ENCODE measurements around the gene PLEKHJ1.

DNA sequence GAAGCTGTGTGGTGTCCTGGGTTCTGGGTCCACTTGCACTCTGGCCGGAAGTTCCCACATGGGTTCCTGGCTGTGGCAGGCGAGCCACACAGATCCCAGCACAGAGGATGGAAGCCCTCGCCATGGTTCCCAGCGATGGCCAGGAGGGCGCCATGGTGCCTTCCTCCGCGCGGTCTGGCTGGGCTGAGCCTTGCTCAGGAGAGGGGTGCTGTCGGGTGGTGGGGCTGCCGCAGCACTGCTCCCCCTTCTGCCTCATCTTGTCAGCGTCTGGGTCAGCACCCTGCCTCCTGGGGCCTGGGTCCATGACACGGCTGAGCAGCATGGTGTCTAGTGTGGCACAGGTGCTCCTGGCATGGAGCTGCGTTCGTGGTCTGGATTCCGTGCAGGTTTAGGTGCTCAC lies 38.9 kb downstream of the PLEKHJ1 start:
- no peak for TF ChIP-seq CTCF (IDR thresholded peaks at IDR 0.05)
- TF ChIP-seq TCF7L2 (IDR thresholded peaks at IDR 0.05; ENCODE audit: low read depth, low read length) = no peak
- TF ChIP-seq POLR2AphosphoS5 (IDR thresholded peaks at IDR 0.05; ENCODE audit: low read depth, low read length) = no peak
- no peak for TF ChIP-seq REST (IDR thresholded peaks at IDR 0.05; ENCODE audit: insufficient read depth in 1 of 2, low read depth in 2 of 2, low read length in 1 of 2)
